HG02763 (cell line): ENCODE data around the gene POU3F4.

Experiments
- ATAC-seq: cut with Tn5 transposase; IDR thresholded peaks from one replicate; pipeline ENCODE4 v1.9.1; 2021; ENCODE audit warnings: mild to moderate bottlenecking, moderate library complexity; ENCODE audit not compliant: unreplicated experiment

The POU3F4 gene

GRCh38 chrX:83508006-83508405 is at the start of gene POU3F4:
TSS of gene POU3F4 (plus strand) at chrX:83508290. CDS start at chrX:83508325, 35 bp downstream.
- ATAC-seq: no peak

- peak; percentile 88 for ATAC-seq
These were observed 38.5 kb upstream of the POU3F4 start for GRCh38 chrX:83469551-83469950.

GRCh38 chrX:83495898-83496297 is 12.2 kb upstream of the POU3F4 start:
- ATAC-seq: no peak

- ATAC-seq: no peak
These were observed 7.1 kb upstream of the POU3F4 start for GRCh38 chrX:83501003-83501402.

GRCh38 chrX:83501530-83501929 is 6.6 kb upstream of the POU3F4 start:
- ATAC-seq: no peak

- no peak for ATAC-seq
These were observed 3.2 kb upstream of the POU3F4 start for GRCh38 chrX:83504721-83505479.

- ATAC-seq: no peak
These were observed 600 bp downstream of the POU3F4 start for GRCh38 chrX:83508526-83509253.

GRCh38 chrX:83509254-83509801 is 1.2 kb downstream of the POU3F4 start:
- ATAC-seq: no peak

GRCh38 chrX:83510510-83511062 is 2.5 kb downstream of the POU3F4 start:
- ATAC-seq: no peak

- ATAC-seq: no peak
These were observed 3.1 kb downstream of the POU3F4 start for GRCh38 chrX:83511208-83511607.

- ATAC-seq: no peak
These were observed 4.0 kb downstream of the POU3F4 start for GRCh38 chrX:83512111-83512510.

- no peak for ATAC-seq
These were observed 8.5 kb downstream of the POU3F4 start for GRCh38 chrX:83516597-83516996.

- no peak for ATAC-seq
These were observed 13.8 kb downstream of the POU3F4 start for GRCh38 chrX:83521905-83522304.

- no peak for ATAC-seq
These were observed 21.9 kb downstream of the POU3F4 start for GRCh38 chrX:83529950-83530349.

- ATAC-seq: peak; percentile 81
These were observed 27.5 kb downstream of the POU3F4 start for GRCh38 chrX:83535417-83536196.
